Stimulated activated naive CD8-positive, alpha-beta T cell treated with anti-CD3 and anti-CD28 coated beads, Interleukin-15, amount 100 ng/mL, for 72 hours (primary cell): ENCODE data around the gene YJU2.
"Not testable (repeated sequence)": the region's sequence is repeated elsewhere in the genome, so short reads cannot be mapped to it uniquely, and the experiment has no call there.

Source experiments
- ATAC-seq: fragments of 150-1000 bp; cut with Tn5 transposase; 2 replicates; pipeline ENCODE4 v1.10.0; 2021; ENCODE audit warnings: mild to moderate bottlenecking, moderate library complexity
- DNase-seq, 2 donors: peaks; one replicate each; pipeline ENCODE4 v3.0.0; 2021 to 2022
- H3K27ac Mint-ChIP-seq, 2 donors: one replicate each; pipeline ENCODE4 v1.8.0; 2022; ENCODE audit warnings: mild to moderate bottlenecking in 2 of 2, mixed read lengths in 2 of 2, moderate library complexity in 2 of 2
- H3K27me3 Mint-ChIP-seq: one replicate; pipeline ENCODE4 v1.8.0; 2022; ENCODE audit warnings: mixed read lengths
- H3K4me1 Mint-ChIP-seq: one replicate; pipeline ENCODE4 v1.8.0; 2022; ENCODE audit warnings: mild to moderate bottlenecking, mixed read lengths
- H3K4me3 Mint-ChIP-seq, 2 donors: one replicate each; pipeline ENCODE4 v1.8.0; 2022; ENCODE audit warnings: mild to moderate bottlenecking in 2 of 2, mixed read lengths in 2 of 2, moderate library complexity in 1 of 2
- H3K9me3 Mint-ChIP-seq, 2 donors: one replicate each; pipeline ENCODE4 v1.8.0; 2022; ENCODE audit warnings: mixed read lengths in 2 of 2

Gene YJU2

DNA sequence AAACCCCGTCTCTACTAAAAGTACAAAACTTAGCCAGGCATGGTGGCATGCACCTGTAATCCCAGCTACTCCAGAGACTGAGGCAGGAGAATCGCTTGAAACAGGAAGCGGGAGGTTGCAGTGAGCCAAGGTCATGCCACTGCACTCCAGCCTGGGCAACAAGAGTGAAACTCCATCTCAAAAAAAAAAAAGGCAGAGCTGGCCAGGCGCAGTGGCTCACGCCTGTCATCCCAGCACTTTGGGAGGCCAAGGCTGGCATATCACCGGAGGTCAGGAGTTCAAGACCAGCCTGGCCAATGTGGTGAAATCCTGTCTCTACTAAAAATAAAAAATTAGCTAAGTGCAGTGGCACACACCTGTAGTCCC, 27.4 kb downstream of the YJU2 start:
- not testable (repeated sequence) for H3K9me3 Mint-ChIP-seq, H3K4me1 Mint-ChIP-seq, H3K27ac Mint-ChIP-seq, ATAC-seq, DNase-seq, H3K4me3 Mint-ChIP-seq
- peaks cover 12% of the 10 kb centered on the region for H3K27me3 Mint-ChIP-seq

DNA sequence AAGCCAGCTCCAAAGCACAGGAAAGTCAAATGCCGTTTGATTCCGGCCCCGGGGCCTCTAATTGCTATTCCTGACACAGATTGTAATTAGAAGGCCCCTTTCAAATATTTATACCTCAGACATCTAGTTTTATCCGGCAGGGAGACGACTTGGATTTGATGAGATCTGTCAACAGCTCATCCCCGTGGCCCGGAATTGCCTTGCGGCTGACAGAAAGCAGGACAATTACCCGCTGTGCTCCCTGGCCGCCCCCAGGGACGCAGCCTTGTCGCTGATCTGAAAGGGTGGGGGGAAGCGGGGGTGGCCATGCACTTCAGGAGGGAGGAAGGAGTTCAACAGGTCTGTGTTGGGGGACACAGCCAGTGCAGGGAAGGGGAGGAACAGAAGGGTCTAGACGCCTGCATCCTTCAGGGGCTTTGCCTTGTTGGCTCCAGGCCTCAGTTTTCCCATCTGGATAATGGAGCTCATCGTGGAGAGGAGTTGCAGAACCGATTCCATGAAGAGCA, 30.4 kb downstream of the YJU2 start:
- Mint-ChIP-seq H3K27me3 (peaks cover 40% of the 10 kb centered on the region), H3K27ac (no peak overlapping the region), H3K4me3 (no peak overlapping the region), H3K9me3 (no peaks in the 10 kb centered on the region), H3K4me1 (peaks cover 7% of the 10 kb centered on the region)
- DNase-seq = no peak
- no peak for ATAC-seq

DNA sequence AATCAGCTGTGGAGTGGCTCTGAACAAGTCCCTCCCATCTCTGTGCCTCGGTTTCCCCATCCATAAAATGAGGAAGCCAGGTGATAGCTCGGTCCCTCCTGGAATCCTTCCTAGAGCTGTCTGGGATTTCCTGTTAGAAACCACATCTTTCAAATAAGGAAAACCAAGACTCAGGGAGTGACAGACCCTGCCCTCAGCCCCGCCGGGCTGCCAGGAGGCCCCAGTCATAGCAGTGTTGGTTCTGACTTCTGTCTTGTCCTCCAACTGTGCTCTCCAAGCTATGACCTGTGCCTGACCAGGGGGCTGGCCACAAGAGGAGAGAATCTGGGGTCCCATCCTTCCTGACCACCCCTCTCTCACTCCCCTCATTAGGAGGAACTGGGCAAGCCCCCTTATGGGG, 31.1 kb downstream of the YJU2 start:
- Mint-ChIP-seq H3K9me3 (no peaks in the 10 kb centered on the region), H3K27me3 (peaks cover 40% of the 10 kb centered on the region), H3K4me1 (peaks cover 7% of the 10 kb centered on the region), H3K27ac (no peak overlapping the region), H3K4me3 (no peak overlapping the region)
- ATAC-seq (no peak), DNase-seq (no peak)

DNA sequence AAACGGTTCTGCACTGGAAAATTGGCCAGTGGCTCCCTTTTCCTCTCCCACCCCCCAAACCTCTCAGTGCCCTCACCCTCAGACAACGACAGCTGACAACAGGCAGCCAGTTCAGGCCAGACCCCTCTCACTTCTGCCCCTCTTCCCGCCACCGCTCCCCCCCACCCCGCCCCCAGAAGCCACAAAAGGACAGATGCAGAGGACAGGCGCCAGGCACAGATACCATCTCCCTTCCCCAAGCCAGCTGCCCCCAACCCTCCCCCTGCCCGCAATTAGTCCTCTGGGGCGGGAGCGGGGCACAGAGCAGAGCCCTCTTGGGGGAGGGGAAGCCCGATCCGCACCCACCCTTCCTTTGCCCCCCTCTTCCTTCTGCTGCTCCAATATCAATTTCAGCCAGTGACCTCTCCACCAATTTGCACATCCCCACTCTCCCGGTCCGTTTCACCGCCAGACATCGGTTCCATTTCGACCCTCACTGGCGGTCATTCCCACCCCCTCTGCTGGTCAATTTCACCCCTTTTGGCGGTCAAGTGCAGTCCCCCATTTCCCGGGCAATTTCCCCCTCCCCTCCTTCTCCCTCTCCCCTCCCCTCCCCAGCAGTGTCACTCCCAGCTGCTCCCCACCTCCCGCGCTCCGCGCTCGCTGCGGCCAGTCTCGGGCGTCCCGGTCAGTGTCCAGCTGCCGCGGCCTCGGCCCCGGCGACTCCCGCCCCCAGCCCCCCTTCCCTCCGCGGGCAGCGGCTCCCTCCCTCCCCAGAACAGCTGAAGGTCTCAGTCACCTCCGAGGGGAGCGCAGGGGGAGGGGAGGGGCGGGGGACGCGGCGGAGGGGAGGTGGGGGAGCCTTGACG, 31.8 kb downstream of the YJU2 start, which contains the start of gene SHD:
Gene SHD, plus strand, starts transcription at position 848 of the 848 bp plus-strand sequence. CDS start 798 bp downstream, outside the sequence.
- peaks cover 40% of the 10 kb centered on the region for H3K27me3 Mint-ChIP-seq
- no peak for DNase-seq
- peak within 1 kb of the TSS; percentile 80 to 83 for H3K4me3 Mint-ChIP-seq
- H3K4me1 Mint-ChIP-seq = peaks cover 7% of the 10 kb centered on the region
- ATAC-seq = no peak
- H3K27ac Mint-ChIP-seq = no peak within 1 kb of the TSS
- H3K9me3 Mint-ChIP-seq = no peaks in the 10 kb centered on the region

DNA sequence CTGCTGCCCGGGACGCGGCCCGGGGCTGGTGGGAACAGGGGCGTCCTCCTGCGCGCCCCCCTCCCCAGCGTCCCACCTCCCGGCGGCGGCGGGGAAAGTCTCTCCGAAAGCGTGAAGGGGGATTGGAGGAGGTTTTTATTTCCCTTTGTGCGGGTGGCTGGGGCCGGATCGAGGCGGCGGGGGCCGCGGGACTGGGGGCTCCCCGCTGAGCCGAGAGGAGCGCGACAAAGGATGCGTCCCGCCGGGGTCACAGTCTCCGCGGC, 32.3 kb downstream of the YJU2 start:
- DNase-seq (no peak), ATAC-seq (no peak)
- Mint-ChIP-seq H3K27me3 (peaks cover 40% of the 10 kb centered on the region), H3K9me3 (no peaks in the 10 kb centered on the region), H3K27ac (no peak overlapping the region), H3K4me1 (peaks cover 7% of the 10 kb centered on the region), H3K4me3 (no peak overlapping the region)

DNA sequence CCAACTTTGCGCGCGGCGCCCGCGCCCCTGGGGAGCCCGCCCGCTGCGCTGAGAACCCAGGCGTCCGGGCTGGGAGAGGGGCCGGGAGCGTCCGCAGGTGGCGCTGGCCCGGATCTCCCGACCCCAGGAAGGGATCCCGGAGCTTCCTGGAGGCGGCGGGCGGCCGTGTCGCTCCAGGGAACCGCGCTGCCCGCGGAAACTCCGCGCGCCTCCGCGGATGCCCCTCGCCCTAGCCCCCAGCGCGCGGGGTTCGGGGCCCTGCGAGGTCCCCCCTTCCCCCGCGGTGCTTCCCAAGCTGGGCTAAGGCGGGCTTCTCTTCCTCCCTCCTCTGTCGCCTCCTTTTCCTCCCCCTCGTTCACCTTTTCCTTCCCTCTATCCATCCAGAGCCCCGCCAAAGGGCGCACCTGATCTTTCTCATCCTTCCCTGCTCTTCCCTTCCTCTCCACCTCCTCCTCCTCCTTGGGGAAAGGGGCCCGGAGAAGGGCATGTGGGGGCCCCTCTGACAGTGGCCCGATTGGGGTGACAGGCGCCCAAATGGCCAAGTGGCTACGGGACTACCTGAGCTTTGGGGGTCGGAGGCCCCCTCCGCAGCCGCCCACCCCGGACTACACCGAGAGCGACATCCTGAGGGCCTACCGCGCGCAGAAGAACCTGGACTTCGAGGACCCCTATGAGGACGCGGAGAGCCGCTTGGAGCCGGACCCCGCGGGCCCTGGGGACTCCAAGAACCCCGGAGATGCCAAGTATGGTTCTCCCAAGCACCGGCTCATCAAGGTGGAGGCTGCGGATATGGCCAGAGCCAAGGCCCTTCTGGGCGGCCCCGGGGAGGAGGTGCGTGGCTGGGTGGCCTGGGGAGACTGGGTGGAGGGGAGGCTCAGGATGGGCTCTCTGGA, 32.9 kb downstream of the YJU2 start:
- Mint-ChIP-seq H3K4me1 (peaks cover 7% of the 10 kb centered on the region), H3K27ac (no peak overlapping the region), H3K9me3 (no peaks in the 10 kb centered on the region), H3K27me3 (peaks cover 40% of the 10 kb centered on the region), H3K4me3 (peak overlapping the region; percentile 80 to 83)
- DNase-seq (no peak), ATAC-seq (peak; percentile 52)

DNA sequence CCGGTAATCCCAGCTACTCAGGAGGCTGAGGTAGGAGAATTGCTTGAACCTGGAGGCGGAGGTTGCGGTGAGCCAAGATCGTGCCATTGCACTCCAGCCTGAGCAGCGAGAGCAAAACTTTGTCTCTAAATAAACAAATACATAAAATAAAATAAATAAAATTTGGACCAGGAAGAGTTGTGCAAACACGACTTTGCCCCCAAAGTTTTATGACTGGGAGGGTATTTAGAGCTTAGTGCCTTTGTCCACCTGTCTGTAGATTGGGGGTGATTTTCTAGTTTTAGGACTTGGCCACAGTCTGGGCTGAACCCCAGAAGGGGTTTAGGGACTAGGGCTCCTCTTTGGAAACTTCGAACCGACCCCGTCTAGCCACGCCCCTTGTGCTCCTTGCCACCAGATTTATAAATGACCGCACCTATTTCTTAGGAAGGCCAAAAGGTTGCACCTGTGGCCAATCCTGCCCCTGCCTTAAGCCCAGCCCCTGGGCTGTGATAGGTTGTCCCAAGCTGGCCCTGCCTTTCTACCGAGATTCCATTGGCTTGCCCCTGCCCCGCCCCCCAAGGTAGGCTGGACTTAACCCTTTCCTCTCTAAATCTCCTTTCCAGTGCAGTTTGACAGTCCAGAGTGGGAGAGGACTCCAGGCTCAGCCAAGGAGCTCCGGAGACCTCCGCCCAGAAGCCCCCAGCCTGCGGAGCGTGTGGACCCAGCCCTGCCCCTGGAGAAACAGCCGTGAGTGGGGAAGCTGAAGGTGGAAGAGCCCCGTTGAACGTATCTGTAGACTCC, 37.5 kb downstream of the YJU2 start:
- no peak overlapping the region for H3K27ac Mint-ChIP-seq
- H3K4me1 Mint-ChIP-seq = peaks cover 7% of the 10 kb centered on the region
- no peaks in the 10 kb centered on the region for H3K9me3 Mint-ChIP-seq
- peaks cover 28% of the 10 kb centered on the region for H3K27me3 Mint-ChIP-seq
- DNase-seq (no peak), ATAC-seq (no peak)
- H3K4me3 Mint-ChIP-seq = no peak overlapping the region

DNA sequence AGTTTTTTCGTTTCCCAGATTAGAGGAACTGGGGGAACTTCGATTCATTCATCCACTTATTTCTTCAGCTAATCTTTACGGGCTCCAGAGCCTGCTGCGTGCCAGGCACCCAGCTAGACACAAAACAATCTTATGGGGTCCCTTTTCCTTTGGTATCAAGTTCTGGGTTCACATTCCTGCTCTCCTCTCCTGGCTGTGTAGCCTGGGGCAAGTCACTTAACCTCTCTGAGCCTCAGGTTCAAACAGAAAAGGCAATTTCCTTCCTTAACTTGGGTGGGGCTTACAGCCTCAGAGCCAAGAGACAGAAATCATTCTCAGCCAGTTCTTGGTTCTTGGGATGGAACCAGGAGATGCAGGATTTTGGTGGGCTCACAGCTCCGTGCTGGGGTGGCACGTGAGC, 38.1 kb downstream of the YJU2 start:
- H3K4me3 Mint-ChIP-seq = no peak overlapping the region
- H3K27me3 Mint-ChIP-seq = peaks cover 22% of the 10 kb centered on the region
- no peak overlapping the region for H3K27ac Mint-ChIP-seq
- H3K9me3 Mint-ChIP-seq = no peaks in the 10 kb centered on the region
- ATAC-seq (no peak), DNase-seq (no peak)
- H3K4me1 Mint-ChIP-seq = peaks cover 2% of the 10 kb centered on the region

DNA sequence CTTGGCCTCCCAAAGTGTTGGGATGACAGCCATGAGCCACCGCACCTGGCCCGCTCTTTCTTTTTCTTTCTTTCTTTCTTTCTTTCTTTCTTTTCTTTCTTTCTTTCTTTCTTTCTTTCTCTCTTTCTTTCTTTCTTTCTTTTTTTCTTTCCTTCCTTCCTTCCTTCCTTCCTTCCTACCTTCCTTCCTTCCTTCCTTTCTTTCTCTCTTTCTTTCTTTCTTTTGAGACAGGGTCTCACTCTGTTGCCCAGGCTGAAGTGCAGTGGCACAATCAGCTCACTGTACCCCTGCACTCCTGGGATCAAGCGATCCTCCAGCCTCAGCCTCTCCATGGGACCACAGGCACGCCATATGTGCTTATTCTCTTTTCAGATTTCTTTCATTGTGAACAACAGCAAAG, 39.3 kb downstream of the YJU2 start:
- H3K27ac Mint-ChIP-seq, DNase-seq, H3K4me1 Mint-ChIP-seq, ATAC-seq, H3K9me3 Mint-ChIP-seq, H3K4me3 Mint-ChIP-seq: not testable (repeated sequence)
- H3K27me3 Mint-ChIP-seq = peaks cover 10% of the 10 kb centered on the region

DNA sequence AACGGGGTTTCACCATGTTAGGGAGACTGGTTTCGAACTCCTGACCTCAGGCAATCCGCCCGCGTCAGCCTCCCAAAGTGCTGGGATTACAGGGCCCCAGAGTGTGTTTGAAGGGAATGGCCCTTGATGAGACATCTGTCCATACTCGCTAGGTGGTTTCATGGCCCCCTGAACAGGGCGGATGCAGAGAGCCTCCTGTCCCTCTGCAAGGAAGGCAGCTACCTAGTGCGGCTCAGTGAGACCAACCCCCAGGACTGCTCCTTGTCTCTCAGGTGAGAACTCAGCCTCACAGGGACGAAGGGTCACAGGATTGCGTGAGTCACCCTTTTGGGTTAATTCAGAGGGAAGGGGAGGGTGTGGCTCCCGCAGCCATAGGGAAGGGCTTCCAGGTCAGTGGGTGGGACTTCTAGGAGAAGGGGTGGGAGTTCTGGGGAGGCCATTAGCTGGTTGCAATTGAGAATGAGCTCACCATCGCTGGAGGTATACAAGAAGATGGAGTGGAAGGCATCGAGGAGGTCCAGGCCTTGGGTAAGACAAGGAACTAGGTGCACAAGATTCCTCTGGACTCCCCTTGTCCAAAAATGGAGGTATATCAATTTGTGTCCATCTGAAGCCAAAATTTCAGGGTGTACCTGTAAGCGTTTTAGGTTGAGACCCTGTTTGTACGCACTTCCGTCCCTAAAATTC, 41.4 kb downstream of the YJU2 start:
- H3K27me3 Mint-ChIP-seq = no peaks in the 10 kb centered on the region
- H3K27ac Mint-ChIP-seq = no peak overlapping the region
- no peak for ATAC-seq
- no peaks in the 10 kb centered on the region for H3K4me1 Mint-ChIP-seq
- H3K9me3 Mint-ChIP-seq = no peaks in the 10 kb centered on the region
- no peak overlapping the region for H3K4me3 Mint-ChIP-seq
- DNase-seq = no peak

DNA sequence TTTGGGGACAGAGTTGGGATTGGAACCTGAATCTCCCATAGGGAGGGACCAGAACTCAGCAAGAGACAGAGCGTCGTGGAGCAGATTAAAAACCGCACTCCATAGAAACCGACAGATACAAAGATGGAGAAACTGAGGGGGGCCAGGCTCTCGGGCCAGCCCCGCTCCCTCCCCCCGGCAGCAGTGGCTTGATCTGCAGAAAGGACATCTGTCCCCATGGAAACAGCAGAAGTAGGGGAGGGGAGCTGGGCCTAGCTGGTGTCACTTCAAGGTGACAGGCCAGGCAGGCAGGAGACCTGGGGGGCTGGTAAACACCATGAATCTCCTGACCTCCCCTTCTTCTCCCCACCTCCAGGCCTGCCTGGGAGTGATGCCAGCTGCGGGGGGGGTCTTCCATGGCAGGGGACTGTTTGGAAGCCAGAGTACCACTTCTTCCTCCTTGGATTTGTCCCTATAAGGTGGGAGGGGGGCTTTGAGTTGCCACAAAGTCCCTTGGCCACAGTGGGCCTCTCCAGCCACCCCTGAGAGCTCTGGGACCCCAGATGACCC, 44.4 kb downstream of the YJU2 start:
- H3K27ac Mint-ChIP-seq = peak overlapping the region in 1 of 2 donors; percentile 92
- DNase-seq = no peak
- H3K4me3 Mint-ChIP-seq = no peak overlapping the region
- no peaks in the 10 kb centered on the region for H3K27me3 Mint-ChIP-seq
- H3K4me1 Mint-ChIP-seq = peaks cover under 1% of the 10 kb centered on the region
- no peak for ATAC-seq
- H3K9me3 Mint-ChIP-seq = no peaks in the 10 kb centered on the region

DNA sequence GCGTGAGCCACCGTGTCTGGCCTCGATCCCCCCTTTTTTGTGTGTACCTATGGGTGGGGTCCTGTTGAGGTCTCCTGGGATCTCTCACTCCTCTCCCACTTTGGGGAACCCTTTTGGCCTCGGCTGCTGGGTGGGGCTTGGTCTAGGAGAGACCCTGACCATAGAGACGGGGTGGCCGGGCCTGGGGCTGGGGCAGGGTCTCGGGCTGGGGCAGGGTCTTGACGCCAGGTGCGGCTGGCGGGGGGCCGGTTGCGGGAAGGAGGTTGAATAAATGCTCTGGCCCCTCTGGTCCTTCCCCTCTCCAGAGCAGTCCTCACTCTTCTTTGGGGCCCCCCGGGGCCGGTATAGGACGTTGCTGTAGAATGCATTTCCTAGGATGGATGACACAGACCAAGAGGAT, 45.6 kb downstream of the YJU2 start:
- H3K27ac Mint-ChIP-seq = no peak overlapping the region
- DNase-seq = no peak
- no peak for ATAC-seq
- H3K4me1 Mint-ChIP-seq = peaks cover 8% of the 10 kb centered on the region
- H3K9me3 Mint-ChIP-seq = no peaks in the 10 kb centered on the region
- H3K4me3 Mint-ChIP-seq = no peak overlapping the region
- no peaks in the 10 kb centered on the region for H3K27me3 Mint-ChIP-seq

DNA sequence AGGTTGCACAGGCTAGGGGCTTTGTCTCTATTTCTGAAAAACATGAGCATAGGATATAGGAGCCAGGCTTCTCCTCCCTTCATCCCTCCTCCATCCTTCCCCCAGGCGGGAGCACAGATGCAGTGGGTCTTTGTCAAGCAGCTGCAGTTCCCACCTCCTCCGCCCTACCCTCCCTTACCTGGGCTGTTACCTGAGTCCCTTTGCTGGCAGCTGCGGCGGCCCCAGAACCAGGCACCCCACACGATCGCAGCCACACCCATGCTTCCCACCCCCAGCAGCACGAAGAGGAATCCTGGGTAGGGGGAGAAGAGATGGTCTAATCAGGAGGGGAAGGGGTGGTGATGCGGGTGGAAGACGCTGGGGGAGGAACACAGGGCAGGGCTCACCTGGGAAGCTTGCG, 47.5 kb downstream of the YJU2 start:
- no peaks in the 10 kb centered on the region for H3K27me3 Mint-ChIP-seq
- H3K9me3 Mint-ChIP-seq = no peaks in the 10 kb centered on the region
- ATAC-seq (no peak), DNase-seq (no peak)
- no peak overlapping the region for H3K4me3 Mint-ChIP-seq
- no peak overlapping the region for H3K27ac Mint-ChIP-seq
- H3K4me1 Mint-ChIP-seq = peaks cover 25% of the 10 kb centered on the region

DNA sequence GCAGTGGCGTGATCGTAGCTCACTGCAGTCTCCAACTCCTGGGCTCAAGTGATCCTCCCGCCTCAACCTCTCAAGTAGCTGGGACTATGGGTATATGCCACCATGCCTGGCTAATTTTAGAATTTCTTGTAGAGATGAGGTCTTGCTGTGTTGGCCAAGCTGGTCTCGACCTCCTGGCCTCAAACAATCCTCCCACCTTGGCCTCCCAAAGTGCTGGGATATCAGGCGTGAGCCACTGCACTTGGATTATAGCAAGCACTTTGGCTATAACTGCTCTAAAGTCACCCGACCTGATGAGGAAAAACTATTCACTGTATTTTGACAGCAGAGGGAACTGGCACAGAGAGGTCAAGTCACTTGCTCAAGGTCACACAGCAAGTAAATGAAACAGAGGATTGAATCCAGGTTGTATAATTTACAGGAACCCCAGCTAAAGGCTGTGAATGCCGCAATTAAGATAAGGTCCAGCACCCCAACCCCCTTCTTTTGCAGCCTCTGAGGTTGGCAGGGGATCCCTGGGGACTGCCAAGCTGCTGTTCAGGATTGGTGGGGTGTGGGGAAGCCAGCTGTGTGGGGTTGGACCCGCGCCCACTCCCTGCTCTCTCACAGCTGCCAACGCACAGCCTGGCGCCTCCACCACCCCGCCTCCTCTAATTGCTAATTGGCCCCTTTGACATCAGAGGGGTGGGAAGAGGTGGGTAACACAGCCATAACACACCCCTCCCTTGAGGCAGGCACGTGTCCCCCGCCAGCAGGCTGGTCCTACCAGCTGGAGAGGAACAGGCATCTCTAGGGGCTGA, 49.3 kb downstream of the YJU2 start:
- Mint-ChIP-seq H3K27ac (peak overlapping the region in 1 of 2 donors; percentile 85), H3K9me3 (no peaks in the 10 kb centered on the region), H3K4me1 (peaks cover 36% of the 10 kb centered on the region), H3K4me3 (no peak overlapping the region), H3K27me3 (no peaks in the 10 kb centered on the region)
- ATAC-seq (no peak), DNase-seq (no peak)
